GM19438 (cell line): ENCODE measurements around the gene TEKTIP1.

Experiments
- ATAC-seq: cut with Tn5 transposase; IDR thresholded peaks from one replicate; pipeline ENCODE4 v1.9.1; 2021; ENCODE audit warnings: low read depth; ENCODE audit not compliant: unreplicated experiment

The TEKTIP1 gene

DNA sequence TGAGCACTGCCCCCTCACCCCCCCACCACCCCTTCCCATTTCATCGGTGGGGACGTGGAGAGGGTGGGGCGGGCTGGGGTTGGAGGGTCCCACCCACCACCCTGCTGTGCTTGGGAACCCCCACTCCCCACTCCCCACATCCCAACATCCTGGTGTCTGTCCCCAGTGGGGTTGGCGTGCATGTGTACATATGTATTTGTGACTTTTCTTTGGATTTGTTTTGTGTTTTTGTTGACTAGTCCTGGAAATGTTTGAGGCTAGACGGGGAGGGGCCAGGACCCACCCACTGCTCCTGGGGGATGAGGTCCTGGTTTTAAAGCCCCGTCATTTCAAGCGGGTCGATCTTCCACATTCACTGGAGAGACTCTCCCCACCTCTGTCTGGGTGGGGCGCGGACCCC is 3.0 kb upstream of the TEKTIP1 start:
- ATAC-seq: no peak

DNA sequence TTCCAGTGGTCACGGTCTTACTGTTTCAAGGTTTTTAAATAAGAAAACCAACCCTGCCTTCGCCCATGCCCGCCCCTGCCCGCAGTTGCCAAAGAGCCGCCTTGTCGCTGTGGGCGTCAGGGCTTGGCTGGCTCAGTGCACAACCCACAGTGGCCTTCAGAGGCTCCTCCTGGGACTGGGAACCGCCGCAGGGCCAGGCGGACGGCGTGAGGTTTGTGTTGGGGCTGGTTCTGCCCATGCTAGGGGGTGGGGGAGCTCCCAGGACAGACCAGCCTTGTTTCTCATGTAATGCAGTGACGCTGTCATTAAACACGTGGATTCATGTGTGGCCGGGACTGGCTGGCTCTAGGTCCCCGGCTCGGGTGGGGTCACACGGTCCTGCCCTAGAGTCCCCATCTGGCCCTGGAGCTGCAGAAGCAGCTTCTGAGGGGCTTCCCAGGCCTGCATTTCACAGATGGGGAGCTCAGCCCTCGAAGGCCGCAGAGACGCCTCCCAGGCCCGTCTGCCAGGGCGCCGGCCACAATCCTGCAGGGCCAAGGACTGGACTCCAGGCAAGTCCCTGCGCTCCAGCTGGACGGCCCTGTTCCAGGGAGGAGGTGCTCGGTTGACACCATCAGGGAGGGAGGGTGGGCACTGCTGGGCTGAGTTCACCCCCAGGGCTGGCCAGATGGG is 2.4 kb upstream of the TEKTIP1 start:
- ATAC-seq: no peak

DNA sequence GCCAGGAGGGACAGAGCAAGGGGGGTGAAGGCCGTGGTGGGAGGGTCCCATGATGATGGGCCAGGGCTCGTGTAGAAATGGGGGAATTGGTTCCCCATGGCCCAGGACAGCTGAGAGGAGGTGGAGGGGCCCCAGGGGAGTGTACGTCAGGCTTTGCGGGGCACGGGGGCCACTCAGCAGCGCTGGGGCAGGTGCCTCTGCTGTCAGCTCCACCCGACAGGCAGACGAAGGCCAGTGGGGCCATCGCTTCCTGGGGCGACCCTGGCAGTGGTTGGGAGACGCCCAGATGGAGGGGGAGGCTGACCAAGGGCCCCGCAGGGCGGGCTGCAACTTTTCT is 1.9 kb upstream of the TEKTIP1 start:
- no peak for ATAC-seq

DNA sequence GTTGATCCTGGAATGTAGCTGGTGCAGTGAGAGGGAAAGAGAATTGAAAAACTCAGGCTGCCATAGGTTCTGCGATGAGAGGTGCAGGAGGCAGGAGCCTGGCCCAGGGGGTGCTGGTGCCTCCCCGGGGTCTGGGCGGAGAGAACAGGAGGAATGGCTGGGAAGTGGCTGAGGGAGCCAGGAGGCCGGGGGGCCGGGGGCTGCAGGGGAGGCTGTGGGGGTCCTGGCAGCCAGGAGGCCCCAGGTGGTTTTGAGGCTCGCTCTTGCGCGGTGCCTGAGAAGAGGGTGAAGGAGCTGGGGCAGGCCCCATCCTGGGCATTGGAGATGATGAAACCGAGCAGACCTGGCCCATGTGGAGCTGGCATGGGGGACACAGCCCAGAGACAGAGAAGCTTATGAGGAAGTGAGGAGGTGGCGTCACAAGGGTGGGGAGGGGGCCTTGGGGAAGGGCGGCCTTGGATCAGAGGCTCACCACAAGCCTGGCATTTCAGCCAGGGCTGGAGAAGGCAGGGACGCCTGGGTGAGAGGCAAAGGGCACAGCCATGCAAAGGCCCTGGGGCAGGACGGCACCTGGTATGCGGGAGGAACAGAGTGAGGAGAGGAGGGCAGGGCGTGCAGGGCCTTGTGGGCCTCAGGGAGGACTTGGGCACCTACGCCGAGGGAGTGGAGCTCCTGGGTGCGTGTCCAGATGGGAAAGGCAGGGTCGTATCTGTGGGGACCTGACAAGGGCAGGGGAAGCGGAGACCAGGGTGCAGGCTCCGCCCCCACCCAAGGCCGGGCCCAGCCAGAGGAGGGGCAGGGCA is 1.3 kb upstream of the TEKTIP1 start:
- no peak for ATAC-seq

DNA sequence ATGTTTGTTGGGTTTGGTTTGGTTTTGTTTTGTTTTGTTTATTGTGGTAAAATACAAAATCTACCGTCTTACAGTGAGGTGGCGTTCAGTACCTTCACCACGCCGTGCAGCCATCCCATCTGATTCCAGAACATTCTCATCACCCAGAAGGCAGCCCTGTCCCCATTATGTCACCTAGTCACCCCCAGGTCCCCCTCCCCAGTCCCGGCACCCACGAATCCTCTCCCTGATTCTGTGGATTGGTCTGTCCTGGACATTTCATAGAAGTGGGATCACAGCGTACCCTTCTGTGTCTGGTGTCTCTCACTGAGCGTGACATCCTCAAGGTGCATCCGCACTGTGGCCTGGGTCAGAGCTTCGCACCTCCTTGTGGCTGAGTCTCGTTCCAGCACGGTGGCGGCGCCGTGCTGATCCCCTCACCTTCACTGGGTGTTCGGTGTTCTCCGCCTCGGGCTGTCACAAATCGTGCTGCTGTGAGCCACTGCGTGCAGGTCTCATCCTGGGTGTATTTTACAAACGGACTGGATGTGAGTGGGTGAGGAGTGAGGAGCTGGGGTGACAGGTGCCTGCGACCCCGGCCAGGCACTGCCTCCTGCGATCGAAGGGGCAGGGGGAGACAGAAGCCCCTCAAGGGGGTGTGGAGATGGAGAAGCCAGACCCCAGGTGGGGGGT is 580 bp upstream of the TEKTIP1 start:
- no peak for ATAC-seq

DNA sequence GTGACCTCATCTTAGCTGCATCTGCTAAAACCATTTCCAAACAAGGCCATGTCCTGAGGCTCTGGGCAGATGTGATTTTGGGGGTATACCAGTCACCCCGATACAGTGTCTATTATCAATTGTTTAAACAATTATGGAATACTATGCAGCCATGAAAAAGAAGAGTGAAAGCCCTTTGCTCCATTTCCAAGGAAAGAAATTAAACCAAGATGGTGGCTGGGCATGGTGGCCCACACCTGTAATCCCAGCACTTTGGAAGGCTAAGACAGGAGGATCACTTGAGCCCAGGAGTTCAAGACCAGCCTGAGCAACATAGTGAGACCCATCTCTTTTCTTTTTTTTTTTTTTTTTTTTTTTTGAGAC is 763 bp downstream of the TEKTIP1 start:
- ATAC-seq: no peak

GRCh38 chr19:3543150-3544057 is 4.4 kb downstream of the TEKTIP1 start:
- ATAC-seq: no peak

- ATAC-seq: no peak
Measured at GRCh38 chr19:3544058-3544376, 5.0 kb downstream of the TEKTIP1 start.

DNA sequence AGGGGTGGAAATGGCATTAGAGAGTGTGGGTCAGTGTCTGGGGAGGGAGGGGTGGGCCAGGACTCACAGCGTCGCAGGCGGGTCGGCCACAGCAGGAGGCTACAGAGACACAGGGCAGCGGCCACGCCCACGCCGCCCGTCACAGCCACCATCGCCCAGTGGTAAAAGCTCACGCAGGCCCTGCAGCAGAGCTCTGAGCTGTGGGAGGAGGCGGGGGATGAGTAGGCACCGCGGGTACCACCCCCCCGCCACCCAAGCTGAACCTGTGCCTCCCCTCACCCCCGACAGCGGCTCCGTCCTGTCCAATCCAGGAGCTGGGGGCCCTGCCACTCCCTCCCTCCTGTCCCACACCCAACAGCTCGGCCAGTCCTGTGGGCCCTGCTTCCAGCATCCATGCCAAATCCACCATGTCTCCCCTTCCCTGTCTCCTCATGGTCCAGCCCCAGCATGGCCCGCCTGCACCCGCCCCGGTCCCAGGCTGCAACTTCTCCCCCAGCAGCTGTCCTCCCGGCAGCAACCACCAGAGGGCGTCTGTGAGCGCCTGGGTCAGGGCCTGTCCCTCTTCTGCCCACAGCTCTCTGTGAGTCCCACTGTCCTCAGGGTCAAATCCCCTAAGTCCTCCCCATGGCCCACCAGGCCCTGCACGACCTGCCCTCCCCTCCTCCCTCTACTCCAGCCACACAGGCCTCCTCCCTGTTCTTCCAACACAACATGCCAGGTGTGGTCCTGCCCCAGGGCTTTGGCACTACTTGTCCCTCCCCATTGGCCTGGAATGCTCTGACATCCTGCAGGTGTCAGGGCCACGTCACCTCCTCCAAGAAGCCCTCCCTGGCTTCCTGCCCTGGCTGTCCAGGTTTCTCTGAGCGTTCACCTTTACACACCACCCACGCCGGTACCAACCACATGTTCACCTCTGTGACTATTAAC is 6.0 kb downstream of the TEKTIP1 start:
- no peak for ATAC-seq

DNA sequence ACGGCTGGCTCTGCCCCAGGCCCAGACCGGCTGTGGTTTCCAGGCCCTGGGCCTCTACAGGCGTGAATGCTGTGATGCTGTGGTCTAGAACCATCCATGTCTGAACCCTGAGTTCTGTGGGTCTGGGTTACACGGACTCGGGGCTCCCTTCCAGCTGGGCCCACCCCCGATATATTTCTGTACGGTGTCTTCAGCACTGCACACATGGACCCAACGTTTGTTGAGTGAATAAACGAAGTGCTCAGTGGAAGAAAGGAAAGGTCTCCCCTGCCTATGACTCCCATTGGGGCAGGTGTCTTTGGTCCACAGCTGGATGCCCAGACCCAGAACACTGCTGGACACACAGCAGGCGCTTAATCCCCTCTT is 6.7 kb downstream of the TEKTIP1 start:
- no peak for ATAC-seq

- no peak for ATAC-seq
Measured at GRCh38 chr19:3546119-3546518, 7.1 kb downstream of the TEKTIP1 start.

GRCh38 chr19:3547301-3547731 is 8.3 kb downstream of the TEKTIP1 start:
- ATAC-seq: no peak

DNA sequence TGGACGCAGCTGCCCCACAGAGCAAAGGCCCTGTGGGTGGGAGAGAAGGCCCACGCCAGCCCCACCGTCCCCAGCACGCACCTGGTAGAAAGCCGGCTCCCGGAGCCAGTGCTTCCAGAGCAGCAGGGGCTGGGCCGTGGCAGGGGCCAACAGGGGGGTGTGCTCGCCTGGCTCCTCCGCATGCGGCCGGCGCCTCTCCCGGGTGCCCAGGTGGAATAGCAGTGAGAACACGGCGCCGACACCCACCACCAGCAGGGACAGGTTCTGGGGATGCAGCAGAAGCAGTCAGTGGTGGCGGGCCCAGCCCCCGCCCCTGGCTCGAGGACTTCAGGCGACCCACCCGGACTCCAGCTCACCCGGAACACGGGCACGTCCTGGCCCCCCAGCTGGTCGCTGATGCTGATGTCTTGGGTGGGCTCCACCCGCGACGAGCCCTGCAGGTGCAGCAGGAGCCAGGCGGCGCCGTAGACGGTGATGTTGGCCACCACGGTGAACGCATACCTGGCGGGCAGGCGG is 8.9 kb downstream of the TEKTIP1 start:
- ATAC-seq: no peak

GRCh38 chr19:3548606-3549005 is 9.6 kb downstream of the TEKTIP1 start:
- ATAC-seq: no peak

- no peak for ATAC-seq
Measured at GRCh38 chr19:3549816-3550215, 10.8 kb downstream of the TEKTIP1 start.

- no peak for ATAC-seq
Measured at GRCh38 chr19:3550947-3551791, 12.2 kb downstream of the TEKTIP1 start.

DNA sequence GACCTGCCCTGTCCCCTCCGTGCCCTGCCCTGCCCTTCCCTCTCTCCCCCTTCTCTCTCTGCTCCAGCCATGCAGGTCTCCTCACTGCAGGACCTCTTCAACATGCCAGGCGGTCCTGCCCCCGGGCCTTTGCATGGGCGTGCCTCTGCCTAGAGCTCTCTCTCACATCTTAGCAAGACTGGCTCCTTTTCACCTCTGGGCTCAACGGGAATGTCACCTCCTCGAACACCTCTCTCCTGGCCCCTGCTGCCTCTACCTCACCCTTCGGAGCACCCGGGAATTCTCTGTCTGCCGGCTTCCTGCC is 12.8 kb downstream of the TEKTIP1 start:
- ATAC-seq: no peak

DNA sequence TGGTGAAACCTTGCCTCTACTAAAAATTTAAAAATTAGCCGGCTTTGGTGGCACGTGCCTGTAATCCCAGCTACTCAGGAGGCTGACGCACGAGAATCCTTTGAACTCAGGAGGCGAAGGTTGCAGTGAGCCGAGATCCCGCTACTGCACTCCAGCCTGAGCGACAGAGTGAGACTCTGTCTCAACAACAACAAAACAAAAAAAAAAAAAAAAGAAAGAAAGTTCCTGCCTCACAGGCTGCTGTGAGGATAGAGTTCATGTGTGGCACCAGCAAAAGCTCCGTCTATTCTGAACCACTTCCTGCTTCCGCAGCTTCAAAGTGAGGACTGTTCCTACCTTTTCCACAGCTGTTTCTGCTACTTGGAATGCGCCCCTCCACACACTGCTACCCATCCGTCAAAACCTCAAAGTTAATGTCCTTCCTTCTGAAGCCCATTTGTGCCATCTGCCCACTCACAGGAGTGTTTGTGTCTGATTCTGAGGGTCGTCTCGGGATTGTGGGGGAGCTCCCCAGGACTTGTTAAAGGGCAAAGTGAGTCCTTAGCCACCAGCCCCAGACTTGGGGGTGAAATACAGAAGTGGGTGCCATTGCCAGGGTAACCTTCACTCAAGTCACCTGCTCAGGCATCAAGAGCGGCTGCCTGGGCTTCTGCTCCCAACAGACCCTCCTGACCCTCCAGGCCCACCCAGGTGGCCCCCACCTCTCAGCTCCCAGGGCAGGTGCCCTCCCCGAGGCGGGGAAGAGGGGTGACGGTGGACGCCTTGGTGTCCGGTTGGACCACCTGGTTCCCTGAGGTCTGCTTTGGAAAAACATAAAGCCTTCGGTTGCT is 15.5 kb downstream of the TEKTIP1 start:
- ATAC-seq: no peak
